HEK293 (cell line): ENCODE data around the gene RHBDL3.
A peak's percentile ranks its signal among the peaks of the same experiment; 100 is the strongest.

Source experiments
- BCL11B ChIP-seq: fragments of 450-650 bp; formaldehyde crosslinking; IDR thresholded peaks from 2 replicates; pipeline ENCODE4 v1.5.1; 2016; ENCODE audit warnings: low read depth, missing biosample characterization, missing genetic modification characterization
- GLI2 ChIP-seq: fragments of 450-650 bp; formaldehyde crosslinking; IDR thresholded peaks from 2 replicates; pipeline ENCODE4; 2017; ENCODE audit warnings: missing biosample characterization, missing genetic modification characterization, low read depth, borderline replicate concordance
- IKZF3 ChIP-seq: fragments of 450-650 bp; IDR thresholded peaks from 2 replicates; pipeline ENCODE4 v1.5.0; 2018; ENCODE audit warnings: missing biosample characterization, mild to moderate bottlenecking, missing genetic modification characterization, moderate library complexity
- OSR2 ChIP-seq: fragments of 450-650 bp; formaldehyde crosslinking; IDR thresholded peaks from 2 replicates; pipeline ENCODE4 v1.5.1; 2016; ENCODE audit warnings: missing biosample characterization, missing genetic modification characterization
- TRIM28 ChIP-seq: IDR thresholded peaks from 2 replicates; pipeline ENCODE4 v1.6.1; 2011; ENCODE audit warnings: low read length, control low read depth, borderline replicate concordance
- YY2 ChIP-seq: fragments of 450-650 bp; formaldehyde crosslinking; IDR thresholded peaks from 2 replicates; pipeline ENCODE4 v1.5.1; 2016; ENCODE audit warnings: missing biosample characterization, missing genetic modification characterization
- ZFP69B ChIP-seq: fragments of 450-650 bp; formaldehyde crosslinking; IDR thresholded peaks from 2 replicates; pipeline ENCODE4 v1.5.1; 2016; ENCODE audit warnings: missing biosample characterization, missing genetic modification characterization
- ZNF146 ChIP-seq: fragments of 450-650 bp; formaldehyde crosslinking; IDR thresholded peaks from 2 replicates; pipeline ENCODE4 v1.5.1; 2016; ENCODE audit warnings: missing biosample characterization, missing genetic modification characterization
- ZNF155 ChIP-seq: fragments of 450-650 bp; formaldehyde crosslinking; IDR thresholded peaks from 2 replicates; pipeline ENCODE4 v1.5.1; 2016; ENCODE audit warnings: missing biosample characterization, missing genetic modification characterization
- ZNF2 ChIP-seq: fragments of 450-650 bp; formaldehyde crosslinking; IDR thresholded peaks from 2 replicates; pipeline ENCODE4 v1.5.1; 2016; ENCODE audit warnings: missing biosample characterization, missing genetic modification characterization
- ZNF221 ChIP-seq: fragments of 450-650 bp; formaldehyde crosslinking; IDR thresholded peaks from 2 replicates; pipeline ENCODE4 v1.5.1; 2017; ENCODE audit warnings: missing biosample characterization, missing genetic modification characterization, borderline replicate concordance
- ZNF366 ChIP-seq: fragments of 450-650 bp; formaldehyde crosslinking; conservative IDR thresholded peaks from 2 replicates; pipeline ENCODE4 v1.5.1; 2016; ENCODE audit warnings: missing biosample characterization, missing genetic modification characterization
- ZNF37A ChIP-seq: fragments of 450-650 bp; IDR thresholded peaks from 2 replicates; pipeline ENCODE4 v1.5.1; 2018; ENCODE audit warnings: missing biosample characterization, missing genetic modification characterization
- ZNF394 ChIP-seq: fragments of 450-650 bp; formaldehyde crosslinking; IDR thresholded peaks from 2 replicates; pipeline ENCODE4 v1.5.1; 2016; ENCODE audit warnings: missing biosample characterization, missing genetic modification characterization, mild to moderate bottlenecking, moderate library complexity, borderline replicate concordance
- ZNF404 ChIP-seq: fragments of 450-650 bp; formaldehyde crosslinking; IDR thresholded peaks from 2 replicates; pipeline ENCODE4 v1.5.1; 2017; ENCODE audit warnings: missing biosample characterization, missing genetic modification characterization
- ZNF416 ChIP-seq: fragments of 450-650 bp; formaldehyde crosslinking; IDR thresholded peaks from 2 replicates; pipeline ENCODE4 v1.5.1; 2016; ENCODE audit warnings: missing biosample characterization, missing genetic modification characterization
- ZNF48 ChIP-seq: fragments of 450-650 bp; formaldehyde crosslinking; IDR thresholded peaks from 2 replicates; pipeline ENCODE4 v1.5.1; 2016; ENCODE audit warnings: missing biosample characterization, missing genetic modification characterization
- ZNF501 ChIP-seq: fragments of 450-650 bp; formaldehyde crosslinking; IDR thresholded peaks from 2 replicates; pipeline ENCODE4 v1.5.1; 2016; ENCODE audit warnings: missing biosample characterization, missing genetic modification characterization
- ZNF514 ChIP-seq: fragments of 450-650 bp; formaldehyde crosslinking; IDR thresholded peaks from 2 replicates; pipeline ENCODE4 v1.5.1; 2016; ENCODE audit warnings: missing biosample characterization, missing genetic modification characterization
- ZNF544 ChIP-seq: fragments of 450-650 bp; formaldehyde crosslinking; IDR thresholded peaks from 2 replicates; pipeline ENCODE4 v1.5.0; 2017; ENCODE audit warnings: missing biosample characterization, missing genetic modification characterization
- ZNF610 ChIP-seq: fragments of 450-650 bp; formaldehyde crosslinking; IDR thresholded peaks from 2 replicates; pipeline ENCODE4 v1.5.1; 2016; ENCODE audit warnings: missing biosample characterization, missing genetic modification characterization, borderline replicate concordance
- ZNF776 ChIP-seq: fragments of 450-650 bp; formaldehyde crosslinking; IDR thresholded peaks from 2 replicates; pipeline ENCODE4 v1.5.0; 2017; ENCODE audit warnings: missing biosample characterization, missing genetic modification characterization, borderline replicate concordance
- ZNF791 ChIP-seq: fragments of 450-650 bp; formaldehyde crosslinking; IDR thresholded peaks from 2 replicates; pipeline ENCODE4 v1.5.1; 2016; ENCODE audit warnings: missing biosample characterization, missing genetic modification characterization
- ZSCAN23 ChIP-seq: fragments of 450-650 bp; formaldehyde crosslinking; IDR thresholded peaks from 2 replicates; pipeline ENCODE4 v1.5.1; 2016; ENCODE audit warnings: missing biosample characterization, missing genetic modification characterization
- ZSCAN30 ChIP-seq: fragments of 450-650 bp; IDR thresholded peaks from 2 replicates; pipeline ENCODE4 v1.5.1; 2018; ENCODE audit warnings: missing biosample characterization, mild to moderate bottlenecking, missing genetic modification characterization, moderate library complexity
- TF ChIP-seq, protein P1 (sequence below): fragments of 450-650 bp; formaldehyde crosslinking; IDR thresholded peaks from 2 replicates; pipeline ENCODE4 v1.5.1; 2016; ENCODE audit warnings: missing biosample characterization, missing genetic modification characterization
- TF ChIP-seq, protein P2 (sequence below): fragments of 450-650 bp; formaldehyde crosslinking; IDR thresholded peaks from 2 replicates; pipeline ENCODE4 v1.5.1; 2016; ENCODE audit warnings: missing biosample characterization, missing genetic modification characterization
- TF ChIP-seq, protein P3 (sequence below): sonication (generic); formaldehyde crosslinking; IDR thresholded peaks from 2 replicates; pipeline ENCODE4 v1.8.1; 2022; ENCODE audit warnings: mild to moderate bottlenecking, moderate library complexity, missing genetic modification reagents
- TF ChIP-seq, protein P4 (sequence below): fragments of 450-650 bp; formaldehyde crosslinking; IDR thresholded peaks from 2 replicates; pipeline ENCODE4 v1.5.1; 2016; ENCODE audit warnings: missing biosample characterization, missing genetic modification characterization, low read depth
- TF ChIP-seq, protein P5 (sequence below): fragments of 450-650 bp; formaldehyde crosslinking; optimal IDR thresholded peaks from 2 replicates; pipeline ENCODE3; 2016; ENCODE audit warnings: missing biosample characterization, mild to moderate bottlenecking, missing genetic modification characterization
- TF ChIP-seq, protein P6 (sequence below): fragments of 450-650 bp; formaldehyde crosslinking; IDR thresholded peaks from 2 replicates; pipeline ENCODE4 v1.5.1; 2017; ENCODE audit warnings: missing biosample characterization, missing genetic modification characterization

The RHBDL3 gene

DNA sequence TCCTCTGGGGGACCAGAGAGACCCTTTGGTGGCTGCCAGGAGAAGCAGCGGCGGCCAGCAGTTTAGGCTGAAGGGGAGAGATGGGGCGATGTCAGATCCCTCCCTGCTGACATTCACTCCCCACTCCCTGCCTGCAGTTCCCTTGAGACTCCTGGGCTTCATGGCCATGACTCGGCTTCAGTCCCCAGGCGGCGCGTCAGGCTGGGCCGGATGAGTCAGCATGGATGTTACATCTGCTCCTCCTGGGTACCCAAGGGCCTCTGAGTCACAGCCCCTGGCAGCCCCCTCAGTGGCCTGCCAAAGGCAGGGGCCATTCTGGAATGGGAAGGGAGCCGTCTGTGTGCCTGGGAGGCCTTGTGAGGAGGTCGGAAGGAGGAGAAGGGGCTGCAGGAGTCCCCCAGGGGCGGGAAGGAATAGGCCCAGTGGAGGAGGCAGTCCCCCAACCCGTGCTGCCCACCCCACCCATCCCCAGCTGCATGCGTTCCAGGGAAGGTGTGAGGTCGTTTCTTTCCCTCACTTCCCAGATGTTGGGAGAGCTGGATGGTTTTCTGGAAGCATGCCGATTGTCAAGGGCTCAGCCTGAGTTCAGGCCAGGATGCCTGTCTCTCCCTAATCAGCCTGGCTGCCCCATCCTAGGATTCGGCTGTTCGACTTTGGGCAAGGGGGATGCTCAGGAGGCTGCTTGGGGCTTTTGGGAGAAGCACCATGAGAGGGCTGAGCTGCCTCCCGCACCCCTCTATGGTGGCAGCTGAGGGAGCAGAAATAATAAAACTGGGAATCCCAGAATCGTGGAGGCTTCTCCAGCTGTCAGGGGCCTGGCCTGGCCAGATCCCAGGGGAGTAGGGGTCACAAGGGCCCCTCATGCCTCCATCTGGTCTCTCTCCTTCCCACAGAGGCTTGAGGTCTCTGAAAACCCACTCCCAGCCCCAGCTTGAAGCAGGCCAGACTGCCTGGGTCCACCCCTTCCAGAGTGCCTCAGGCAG, 9.7 kb downstream of the RHBDL3 start (continued):
- TF ChIP-seq ZSCAN23 (tag by site-specific recombination) (peak; percentile 43; the same call in 1 of the 2 replicates), ZNF366 (tag by site-specific recombination) (peak; percentile 62), ZNF776 (tag by site-specific recombination) (no peak), ZNF37A (tag by site-specific recombination) (no peak), IKZF3 (tag by site-specific recombination) (peak; percentile 74), TRIM28 (no peak), ZSCAN30 (tag by site-specific recombination) (no peak), ZNF514 (no peak), ZNF155 (tag by site-specific recombination) (no peak), ZNF501 (tag by site-specific recombination) (no peak), YY2 (tag by site-specific recombination) (no peak), ZNF221 (tag by site-specific recombination) (no peak), GLI2 (tag by site-specific recombination) (no peak), ZNF394 (peak; percentile 45; the same call in 1 of the 2 replicates), ZNF146 (tag by site-specific recombination) (no peak), ZNF404 (no peak), ZFP69B (tag by site-specific recombination) (no peak), BCL11B (no peak), ZNF416 (tag by site-specific recombination) (no peak), ZNF544 (tag by site-specific recombination) (no peak), ZNF2 (tag by site-specific recombination) (no peak), ZNF48 (tag by site-specific recombination) (no peak), OSR2 (peak; percentile 61), ZNF791 (tag by site-specific recombination) (no peak), ZNF610 (tag by site-specific recombination) (no peak)
- TF ChIP-seq, protein P1, sequence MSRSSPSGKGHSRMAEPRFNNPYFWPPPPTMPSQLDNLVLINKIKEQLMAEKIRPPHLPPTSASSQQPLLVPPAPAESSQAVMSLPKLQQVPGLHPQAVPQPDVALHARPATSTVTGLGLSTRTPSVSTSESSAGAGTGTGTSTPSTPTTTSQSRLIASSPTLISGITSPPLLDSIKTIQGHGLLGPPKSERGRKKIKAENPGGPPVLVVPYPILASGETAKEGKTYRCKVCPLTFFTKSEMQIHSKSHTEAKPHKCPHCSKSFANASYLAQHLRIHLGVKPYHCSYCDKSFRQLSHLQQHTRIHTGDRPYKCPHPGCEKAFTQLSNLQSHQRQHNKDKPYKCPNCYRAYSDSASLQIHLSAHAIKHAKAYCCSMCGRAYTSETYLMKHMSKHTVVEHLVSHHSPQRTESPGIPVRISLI = no peak
- TF ChIP-seq, protein P2, sequence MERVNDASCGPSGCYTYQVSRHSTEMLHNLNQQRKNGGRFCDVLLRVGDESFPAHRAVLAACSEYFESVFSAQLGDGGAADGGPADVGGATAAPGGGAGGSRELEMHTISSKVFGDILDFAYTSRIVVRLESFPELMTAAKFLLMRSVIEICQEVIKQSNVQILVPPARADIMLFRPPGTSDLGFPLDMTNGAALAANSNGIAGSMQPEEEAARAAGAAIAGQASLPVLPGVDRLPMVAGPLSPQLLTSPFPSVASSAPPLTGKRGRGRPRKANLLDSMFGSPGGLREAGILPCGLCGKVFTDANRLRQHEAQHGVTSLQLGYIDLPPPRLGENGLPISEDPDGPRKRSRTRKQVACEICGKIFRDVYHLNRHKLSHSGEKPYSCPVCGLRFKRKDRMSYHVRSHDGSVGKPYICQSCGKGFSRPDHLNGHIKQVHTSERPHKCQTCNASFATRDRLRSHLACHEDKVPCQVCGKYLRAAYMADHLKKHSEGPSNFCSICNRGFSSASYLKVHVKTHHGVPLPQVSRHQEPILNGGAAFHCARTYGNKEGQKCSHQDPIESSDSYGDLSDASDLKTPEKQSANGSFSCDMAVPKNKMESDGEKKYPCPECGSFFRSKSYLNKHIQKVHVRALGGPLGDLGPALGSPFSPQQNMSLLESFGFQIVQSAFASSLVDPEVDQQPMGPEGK (tag by site-specific recombination) = peak; percentile 95
- TF ChIP-seq, protein P3, sequence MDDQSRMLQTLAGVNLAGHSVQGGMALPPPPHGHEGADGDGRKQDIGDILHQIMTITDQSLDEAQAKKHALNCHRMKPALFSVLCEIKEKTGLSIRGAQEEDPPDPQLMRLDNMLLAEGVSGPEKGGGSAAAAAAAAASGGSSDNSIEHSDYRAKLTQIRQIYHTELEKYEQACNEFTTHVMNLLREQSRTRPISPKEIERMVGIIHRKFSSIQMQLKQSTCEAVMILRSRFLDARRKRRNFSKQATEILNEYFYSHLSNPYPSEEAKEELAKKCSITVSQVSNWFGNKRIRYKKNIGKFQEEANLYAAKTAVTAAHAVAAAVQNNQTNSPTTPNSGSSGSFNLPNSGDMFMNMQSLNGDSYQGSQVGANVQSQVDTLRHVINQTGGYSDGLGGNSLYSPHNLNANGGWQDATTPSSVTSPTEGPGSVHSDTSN (CRISPR knock-in tag) = no peak
- TF ChIP-seq, protein P4, sequence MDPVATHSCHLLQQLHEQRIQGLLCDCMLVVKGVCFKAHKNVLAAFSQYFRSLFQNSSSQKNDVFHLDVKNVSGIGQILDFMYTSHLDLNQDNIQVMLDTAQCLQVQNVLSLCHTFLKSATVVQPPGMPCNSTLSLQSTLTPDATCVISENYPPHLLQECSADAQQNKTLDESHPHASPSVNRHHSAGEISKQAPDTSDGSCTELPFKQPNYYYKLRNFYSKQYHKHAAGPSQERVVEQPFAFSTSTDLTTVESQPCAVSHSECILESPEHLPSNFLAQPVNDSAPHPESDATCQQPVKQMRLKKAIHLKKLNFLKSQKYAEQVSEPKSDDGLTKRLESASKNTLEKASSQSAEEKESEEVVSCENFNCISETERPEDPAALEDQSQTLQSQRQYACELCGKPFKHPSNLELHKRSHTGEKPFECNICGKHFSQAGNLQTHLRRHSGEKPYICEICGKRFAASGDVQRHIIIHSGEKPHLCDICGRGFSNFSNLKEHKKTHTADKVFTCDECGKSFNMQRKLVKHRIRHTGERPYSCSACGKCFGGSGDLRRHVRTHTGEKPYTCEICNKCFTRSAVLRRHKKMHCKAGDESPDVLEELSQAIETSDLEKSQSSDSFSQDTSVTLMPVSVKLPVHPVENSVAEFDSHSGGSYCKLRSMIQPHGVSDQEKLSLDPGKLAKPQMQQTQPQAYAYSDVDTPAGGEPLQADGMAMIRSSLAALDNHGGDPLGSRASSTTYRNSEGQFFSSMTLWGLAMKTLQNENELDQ = no peak
- TF ChIP-seq, protein P5, sequence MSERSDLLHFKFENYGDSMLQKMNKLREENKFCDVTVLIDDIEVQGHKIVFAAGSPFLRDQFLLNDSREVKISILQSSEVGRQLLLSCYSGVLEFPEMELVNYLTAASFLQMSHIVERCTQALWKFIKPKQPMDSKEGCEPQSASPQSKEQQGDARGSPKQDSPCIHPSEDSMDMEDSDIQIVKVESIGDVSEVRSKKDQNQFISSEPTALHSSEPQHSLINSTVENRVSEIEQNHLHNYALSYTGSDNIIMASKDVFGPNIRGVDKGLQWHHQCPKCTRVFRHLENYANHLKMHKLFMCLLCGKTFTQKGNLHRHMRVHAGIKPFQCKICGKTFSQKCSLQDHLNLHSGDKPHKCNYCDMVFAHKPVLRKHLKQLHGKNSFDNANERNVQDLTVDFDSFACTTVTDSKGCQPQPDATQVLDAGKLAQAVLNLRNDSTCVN = no peak
- TF ChIP-seq, protein P6, sequence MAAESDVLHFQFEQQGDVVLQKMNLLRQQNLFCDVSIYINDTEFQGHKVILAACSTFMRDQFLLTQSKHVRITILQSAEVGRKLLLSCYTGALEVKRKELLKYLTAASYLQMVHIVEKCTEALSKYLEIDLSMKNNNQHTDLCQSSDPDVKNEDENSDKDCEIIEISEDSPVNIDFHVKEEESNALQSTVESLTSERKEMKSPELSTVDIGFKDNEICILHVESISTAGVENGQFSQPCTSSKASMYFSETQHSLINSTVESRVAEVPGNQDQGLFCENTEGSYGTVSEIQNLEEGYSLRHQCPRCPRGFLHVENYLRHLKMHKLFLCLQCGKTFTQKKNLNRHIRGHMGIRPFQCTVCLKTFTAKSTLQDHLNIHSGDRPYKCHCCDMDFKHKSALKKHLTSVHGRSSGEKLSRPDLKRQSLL = no peak
